HUES48 (cell line): ENCODE data around the gene CNTN4.

Source experiments
- H3K27ac ChIP-seq: one replicate; pipeline ENCODE4 v1.7.0; 2013; ENCODE audit warnings: low read depth, low read length, inconsistent platforms
- H3K27me3 ChIP-seq: 2 replicates; pipeline ENCODE4 v1.6.1; 2013; ENCODE audit warnings: mild to moderate bottlenecking, low read length; ENCODE audit not compliant: control insufficient read depth, insufficient read depth
- H3K36me3 ChIP-seq: 2 replicates; pipeline ENCODE4 v1.6.1; 2013; ENCODE audit warnings: low read length; ENCODE audit not compliant: control insufficient read depth, insufficient read depth
- H3K4me1 ChIP-seq: 2 replicates; pipeline ENCODE4 v1.6.1; 2013; ENCODE audit warnings: mild to moderate bottlenecking, low read length; ENCODE audit not compliant: control insufficient read depth, insufficient read depth
- H3K4me3 ChIP-seq: 2 replicates; pipeline ENCODE4 v1.5.1; 2013; ENCODE audit warnings: mild to moderate bottlenecking, low read depth, low read length
- H3K9ac ChIP-seq: 2 replicates; pipeline ENCODE4 v1.6.1; 2013; ENCODE audit warnings: mild to moderate bottlenecking, low read depth, low read length, moderate library complexity
- H3K9me3 ChIP-seq: 2 replicates; pipeline ENCODE4 v1.6.1; 2013; ENCODE audit warnings: low read length; ENCODE audit not compliant: control insufficient read depth, insufficient read depth

CNTN4 gene

GRCh38 chr3:2536575-2536974, 437.9 kb downstream of the CNTN4 start:
- no peaks in the 10 kb centered on the region for H3K9me3 ChIP-seq
- H3K27ac ChIP-seq: no peak overlapping the region
- no peak overlapping the region for H3K4me3 ChIP-seq
- no peak overlapping the region for H3K9ac ChIP-seq
- H3K27me3 ChIP-seq: no peaks in the 10 kb centered on the region
- no peaks in the 10 kb centered on the region for H3K4me1 ChIP-seq
- no peaks in the 10 kb centered on the region for H3K36me3 ChIP-seq

- Histone ChIP-seq H3K36me3 (no peaks in the 10 kb centered on the region), H3K9ac (no peak overlapping the region), H3K9me3 (no peaks in the 10 kb centered on the region), H3K4me1 (no peaks in the 10 kb centered on the region), H3K27me3 (no peaks in the 10 kb centered on the region), H3K4me3 (no peak overlapping the region), H3K27ac (no peak overlapping the region)
Observed at GRCh38 chr3:2540115-2540514, 441.4 kb downstream of the CNTN4 start.

DNA sequence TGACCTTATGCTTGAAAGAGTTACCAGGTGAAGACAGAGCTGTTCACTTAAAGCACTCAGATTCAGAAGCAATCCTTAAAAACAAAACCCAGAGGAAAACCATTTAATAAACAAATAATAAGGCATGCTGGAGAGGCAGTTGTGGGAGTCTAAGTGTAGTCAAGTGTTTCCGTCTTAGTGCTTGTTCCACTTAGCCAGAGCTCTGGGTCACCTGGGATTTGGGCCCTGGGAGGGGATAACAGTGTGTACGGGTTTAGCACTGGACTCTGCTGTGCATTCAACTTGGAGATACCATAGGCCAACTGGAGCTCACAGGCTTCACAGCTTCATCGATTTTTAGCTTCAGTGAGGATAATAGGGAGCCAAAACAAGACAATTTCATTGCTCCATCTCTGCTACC, 444.6 kb downstream of the CNTN4 start:
- Histone ChIP-seq H3K4me1 (no peaks in the 10 kb centered on the region), H3K9me3 (no peaks in the 10 kb centered on the region), H3K4me3 (no peak overlapping the region), H3K27ac (no peak overlapping the region), H3K27me3 (no peaks in the 10 kb centered on the region), H3K9ac (no peak overlapping the region), H3K36me3 (no peaks in the 10 kb centered on the region)

- no peaks in the 10 kb centered on the region for H3K9me3 ChIP-seq
- H3K27ac ChIP-seq: no peak overlapping the region
- no peaks in the 10 kb centered on the region for H3K36me3 ChIP-seq
- H3K27me3 ChIP-seq: no peaks in the 10 kb centered on the region
- H3K9ac ChIP-seq: no peak overlapping the region
- H3K4me3 ChIP-seq: no peak overlapping the region
- H3K4me1 ChIP-seq: no peaks in the 10 kb centered on the region
Observed at GRCh38 chr3:2544212-2544611, 445.5 kb downstream of the CNTN4 start.

DNA sequence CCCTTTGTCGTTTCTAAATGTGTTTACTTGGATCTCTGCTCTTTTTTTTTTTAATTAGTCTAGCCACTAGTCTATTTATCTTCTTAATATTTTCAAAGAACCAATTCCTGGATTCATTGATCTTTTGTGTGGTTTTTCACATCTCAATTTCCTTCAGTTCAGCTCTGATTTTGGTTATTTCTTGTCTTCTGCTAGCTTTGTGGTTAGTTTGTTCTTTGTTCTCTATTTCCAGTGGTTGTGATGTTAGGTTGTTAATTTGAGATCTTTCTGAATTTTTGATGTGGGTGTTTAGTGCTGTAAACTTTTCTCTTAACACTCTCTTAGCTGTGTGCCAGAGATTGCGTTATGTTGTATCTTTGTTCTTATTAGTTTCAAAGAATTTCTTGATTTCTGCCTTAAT, 446.1 kb downstream of the CNTN4 start:
- H3K27ac ChIP-seq: no peak overlapping the region
- no peak overlapping the region for H3K4me3 ChIP-seq

GRCh38 chr3:2547049-2547448, 448.4 kb downstream of the CNTN4 start:
- Histone ChIP-seq H3K4me3 (no peak overlapping the region), H3K9me3 (no peaks in the 10 kb centered on the region), H3K27ac (no peak overlapping the region), H3K27me3 (no peaks in the 10 kb centered on the region), H3K9ac (no peak overlapping the region), H3K4me1 (no peaks in the 10 kb centered on the region), H3K36me3 (no peaks in the 10 kb centered on the region)

More for the DNA sequence above, 446.1 kb downstream of the CNTN4 start:
- no peaks in the 10 kb centered on the region for H3K4me1 ChIP-seq
- no peaks in the 10 kb centered on the region for H3K36me3 ChIP-seq
- no peaks in the 10 kb centered on the region for H3K9me3 ChIP-seq
- H3K9ac ChIP-seq: no peak overlapping the region
- no peaks in the 10 kb centered on the region for H3K27me3 ChIP-seq

DNA sequence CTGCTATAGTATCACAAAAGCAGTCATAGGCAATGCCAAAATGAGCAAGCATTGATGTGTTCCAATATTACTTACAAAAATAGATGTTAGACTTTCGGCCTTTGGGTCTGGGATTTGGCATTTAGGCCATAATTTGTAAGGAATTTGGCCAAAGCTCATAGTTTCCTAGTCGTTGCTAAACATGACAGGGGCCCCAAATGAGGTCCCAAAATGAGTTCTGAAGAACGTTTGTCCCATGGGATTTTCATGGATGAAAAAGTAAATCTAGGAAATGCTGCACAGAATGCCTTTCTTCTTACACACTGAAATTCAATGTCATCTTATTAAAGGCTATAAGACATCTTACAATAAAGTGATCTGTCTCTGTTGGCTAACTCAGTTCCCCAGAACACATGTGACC, 456.0 kb downstream of the CNTN4 start:
- Histone ChIP-seq H3K9me3 (no peaks in the 10 kb centered on the region), H3K4me1 (no peaks in the 10 kb centered on the region), H3K36me3 (no peaks in the 10 kb centered on the region), H3K9ac (no peak overlapping the region), H3K27me3 (no peaks in the 10 kb centered on the region), H3K27ac (no peak overlapping the region), H3K4me3 (no peak overlapping the region)

- Histone ChIP-seq H3K36me3 (no peaks in the 10 kb centered on the region), H3K27me3 (no peaks in the 10 kb centered on the region), H3K4me1 (no peaks in the 10 kb centered on the region), H3K4me3 (no peak overlapping the region), H3K27ac (no peak overlapping the region), H3K9ac (no peak overlapping the region), H3K9me3 (no peaks in the 10 kb centered on the region)
Observed at GRCh38 chr3:2558796-2559195, 460.1 kb downstream of the CNTN4 start.

DNA sequence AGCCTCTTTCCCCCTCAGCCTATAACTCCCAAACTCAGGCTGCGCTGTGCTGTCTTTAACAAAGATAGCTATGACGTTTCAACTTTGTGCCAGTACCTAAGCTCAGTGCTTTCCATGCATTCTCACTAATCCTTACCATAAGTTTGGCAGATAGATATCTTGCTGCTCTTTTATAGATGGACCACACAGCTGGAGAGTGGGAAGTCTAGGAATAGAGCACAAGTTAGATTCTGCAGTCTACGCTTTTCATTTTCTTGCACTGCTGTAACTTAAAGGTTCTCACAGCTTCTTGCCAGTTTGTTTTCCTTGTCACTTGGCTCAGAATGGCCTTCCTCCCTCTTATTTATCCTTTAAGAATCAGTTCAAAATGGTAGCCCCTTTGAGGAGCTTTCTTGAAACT, 468.8 kb downstream of the CNTN4 start:
- no peaks in the 10 kb centered on the region for H3K4me1 ChIP-seq
- no peak overlapping the region for H3K4me3 ChIP-seq
- no peak overlapping the region for H3K9ac ChIP-seq
- H3K27me3 ChIP-seq: no peaks in the 10 kb centered on the region
- H3K9me3 ChIP-seq: no peaks in the 10 kb centered on the region
- no peak overlapping the region for H3K27ac ChIP-seq
- no peaks in the 10 kb centered on the region for H3K36me3 ChIP-seq

GRCh38 chr3:2568156-2568555, 469.5 kb downstream of the CNTN4 start:
- no peaks in the 10 kb centered on the region for H3K9me3 ChIP-seq
- no peaks in the 10 kb centered on the region for H3K36me3 ChIP-seq
- no peak overlapping the region for H3K27ac ChIP-seq
- no peak overlapping the region for H3K9ac ChIP-seq
- no peak overlapping the region for H3K4me3 ChIP-seq
- H3K27me3 ChIP-seq: no peaks in the 10 kb centered on the region
- H3K4me1 ChIP-seq: no peaks in the 10 kb centered on the region

GRCh38 chr3:2568929-2569328, 470.3 kb downstream of the CNTN4 start:
- Histone ChIP-seq H3K4me3 (no peak overlapping the region), H3K4me1 (no peaks in the 10 kb centered on the region), H3K9me3 (no peaks in the 10 kb centered on the region), H3K36me3 (no peaks in the 10 kb centered on the region), H3K27me3 (no peaks in the 10 kb centered on the region), H3K9ac (no peak overlapping the region), H3K27ac (no peak overlapping the region)

DNA sequence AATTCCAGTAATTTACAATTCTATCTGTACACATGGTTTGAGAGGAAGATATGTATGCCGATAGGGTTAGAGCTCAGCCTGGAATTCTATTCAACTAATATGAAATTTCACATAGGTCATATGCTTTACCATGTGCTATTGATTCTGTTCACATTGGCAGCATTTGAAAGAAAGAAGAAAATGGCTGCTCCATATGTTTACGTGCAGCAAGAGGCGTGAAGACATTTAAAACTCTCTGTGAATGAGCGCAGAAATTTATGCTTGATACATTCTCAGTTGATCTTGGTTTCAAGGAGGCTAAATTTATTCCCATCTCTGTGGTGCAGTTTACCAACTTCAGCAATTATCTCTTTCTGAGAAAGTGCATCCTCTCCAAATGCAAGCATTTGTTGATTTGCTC, 478.9 kb downstream of the CNTN4 start:
- Histone ChIP-seq H3K4me3 (no peak overlapping the region), H3K9me3 (no peaks in the 10 kb centered on the region), H3K36me3 (no peaks in the 10 kb centered on the region), H3K9ac (no peak overlapping the region), H3K4me1 (no peaks in the 10 kb centered on the region), H3K27ac (no peak overlapping the region), H3K27me3 (no peaks in the 10 kb centered on the region)
